ENCODE measurements around the gene GABRA4. TPM values are rescaled to one million over a fixed set of nuclear protein-coding genes. Genes with fewer than 3 reads are reported as not detected.

Gene GABRA4
- not detected for total RNA-seq
- long read RNA-seq = 0 reads

GRCh38 chr4:46993075-46994006 is at the start of gene GABRA4:
TSS of gene GABRA4 (minus strand) at chr4:46993581. CDS start at chr4:46993424, 157 bp downstream.
- no peak for DNase-seq (ENCODE audit: low spot score)

- no peak for DNase-seq (ENCODE audit: low spot score)
These were observed 47.4 kb upstream of the GABRA4 start for GRCh38 chr4:47040828-47041227.

GRCh38 chr4:47038263-47038662 is 44.9 kb upstream of the GABRA4 start:
- DNase-seq (ENCODE audit: low spot score) = no peak

- DNase-seq (ENCODE audit: low spot score) = no peak
These were observed 39.2 kb upstream of the GABRA4 start for GRCh38 chr4:47032405-47033106.

- no peak for DNase-seq (ENCODE audit: low spot score)
These were observed 38.5 kb upstream of the GABRA4 start for GRCh38 chr4:47031751-47032404.

DNA sequence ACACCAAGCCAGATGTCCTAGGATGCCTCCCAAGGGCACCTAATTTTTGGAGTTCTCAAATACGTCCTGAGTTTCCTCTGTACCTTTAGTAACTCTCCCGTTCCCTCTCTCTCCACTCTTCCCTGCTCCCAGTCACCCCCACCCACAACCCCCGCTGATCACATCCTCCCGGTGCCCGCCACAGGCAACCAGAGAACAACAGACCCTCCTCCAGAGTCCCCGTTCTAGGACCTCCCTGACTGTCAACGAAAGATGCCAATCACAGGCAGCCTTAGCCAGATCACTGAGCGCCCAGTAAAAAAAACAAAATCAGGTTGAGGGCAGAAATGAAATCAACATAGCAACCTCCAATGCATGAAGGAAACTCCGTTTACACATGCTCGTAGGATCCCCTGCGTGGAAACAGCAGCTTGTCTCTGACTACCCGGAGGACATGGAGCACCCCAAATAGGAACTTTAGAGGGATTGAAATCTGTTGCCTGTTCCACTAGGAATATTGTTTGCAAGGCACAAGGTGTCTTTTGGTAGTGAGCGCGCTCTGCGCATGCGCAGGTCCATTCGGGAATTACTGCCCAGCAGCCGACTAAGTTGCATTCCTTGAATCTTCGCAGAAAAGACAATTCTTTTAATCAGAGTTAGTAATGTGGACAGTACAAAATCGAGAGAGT is 37.8 kb upstream of the GABRA4 start, which contains the start of gene GABRB1:
Gene GABRB1, plus strand, starts transcription at position 557 of the 668 bp plus-strand sequence.
- DNase-seq (ENCODE audit: low spot score) = no peak

- DNase-seq (ENCODE audit: low spot score) = no peak
These were observed 24.1 kb upstream of the GABRA4 start for GRCh38 chr4:47017494-47017893.

GRCh38 chr4:47017081-47017480 is 23.7 kb upstream of the GABRA4 start:
- no peak for DNase-seq (ENCODE audit: low spot score)

DNA sequence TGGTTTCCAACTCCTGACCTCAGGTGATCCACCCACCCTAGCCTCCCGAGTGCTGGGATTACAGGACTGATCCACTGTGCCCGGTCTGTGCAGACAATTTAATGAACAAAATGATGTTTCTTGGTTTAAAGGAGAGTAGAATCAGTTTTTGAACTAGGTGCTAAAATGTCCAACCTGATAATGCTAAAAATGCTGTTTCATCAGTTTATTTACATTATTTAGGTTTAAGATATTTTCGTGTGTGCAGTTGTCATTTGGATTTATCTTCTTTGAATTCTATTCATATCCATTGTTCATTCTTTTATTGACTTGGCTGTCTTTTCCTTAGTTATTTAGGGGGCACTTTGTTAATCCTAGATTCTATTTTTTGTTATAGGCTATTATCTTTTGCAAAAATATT is 20.0 kb upstream of the GABRA4 start:
- no peak for DNase-seq (ENCODE audit: low spot score)

DNA sequence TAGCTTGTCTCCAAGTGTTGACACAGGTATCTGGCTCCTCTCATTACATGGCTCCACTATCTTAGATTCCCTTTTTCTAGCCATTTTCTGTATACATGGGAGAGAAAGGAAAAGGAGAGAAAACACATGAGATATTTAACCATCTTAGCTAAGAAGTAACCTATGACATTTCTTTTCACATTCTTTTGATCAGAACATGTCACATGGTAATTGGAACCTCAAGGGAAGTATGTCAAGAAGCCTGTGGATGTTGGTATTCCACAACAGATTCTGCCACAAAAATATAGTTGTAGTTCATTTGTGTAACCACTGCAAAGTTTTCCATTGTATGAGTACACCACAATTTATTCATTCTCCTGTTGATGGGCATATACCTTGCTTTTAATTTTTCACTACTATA is 19.3 kb upstream of the GABRA4 start:
- DNase-seq (ENCODE audit: low spot score) = no peak

GRCh38 chr4:47010912-47011446 is 17.6 kb upstream of the GABRA4 start:
- no peak for DNase-seq (ENCODE audit: low spot score)

GRCh38 chr4:47010347-47010911 is 17.0 kb upstream of the GABRA4 start:
- no peak for DNase-seq (ENCODE audit: low spot score)

DNA sequence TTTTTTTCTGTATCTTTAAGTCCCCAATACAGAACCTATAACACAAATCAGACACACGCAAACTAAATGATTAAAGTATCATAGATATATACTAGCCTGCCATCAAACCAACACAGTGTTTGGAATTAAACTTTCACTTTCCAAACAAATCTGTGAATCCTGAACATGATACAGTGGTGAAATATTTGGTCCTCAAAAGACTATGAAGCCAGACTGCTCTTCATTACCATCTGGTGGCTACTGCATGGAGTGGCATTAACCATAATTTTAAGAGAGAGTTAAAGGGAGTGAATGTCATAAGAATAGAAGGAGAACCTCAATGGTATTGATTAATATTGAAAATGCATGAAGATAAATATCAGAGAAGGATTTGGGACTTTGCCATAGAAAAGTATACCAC is 9.2 kb upstream of the GABRA4 start:
- DNase-seq (ENCODE audit: low spot score) = no peak

DNA sequence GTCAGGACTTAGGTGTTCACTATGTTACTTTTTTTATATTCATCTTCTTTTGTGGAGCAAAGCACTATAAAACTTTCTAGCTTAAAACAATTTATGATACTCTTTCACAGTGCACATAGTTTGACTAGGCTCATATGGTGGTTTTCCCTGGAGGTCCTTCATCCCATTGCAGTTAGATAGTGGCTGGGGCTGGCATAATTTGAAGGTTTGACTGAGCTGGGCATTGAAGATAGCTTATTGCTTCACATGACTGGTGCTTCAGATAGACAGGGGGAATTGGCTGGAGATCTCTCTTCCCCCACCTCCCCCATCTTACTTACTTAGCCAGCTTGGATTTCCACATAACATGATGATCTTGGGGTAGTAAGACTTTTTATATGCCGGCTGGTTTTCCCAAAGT is 7.0 kb upstream of the GABRA4 start:
- DNase-seq (ENCODE audit: low spot score) = no peak

DNA sequence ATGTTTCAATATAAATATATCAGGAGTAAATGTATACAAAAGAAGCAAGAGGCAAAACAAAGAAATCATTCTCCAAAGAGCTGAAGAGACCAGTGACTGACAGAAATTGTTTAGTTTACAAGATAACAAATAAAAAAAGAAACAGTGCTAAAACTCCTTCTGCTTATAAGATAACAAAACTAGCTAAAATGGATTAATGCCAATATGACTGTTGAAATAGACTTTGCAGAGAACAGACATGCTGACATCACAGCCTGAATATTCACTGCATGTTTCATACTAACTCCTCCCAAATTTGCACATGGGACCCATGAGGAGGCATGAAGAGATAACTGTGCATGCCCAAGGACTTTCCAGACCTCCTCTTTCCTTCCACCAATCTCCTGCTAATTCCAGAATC is 6.2 kb upstream of the GABRA4 start:
- no peak for DNase-seq (ENCODE audit: low spot score)

GRCh38 chr4:46994007-46994405 is 625 bp upstream of the GABRA4 start:
- DNase-seq (ENCODE audit: low spot score) = no peak

- no peak for DNase-seq (ENCODE audit: low spot score)
These were observed 1.0 kb downstream of the GABRA4 start for GRCh38 chr4:46992338-46992737.

DNA sequence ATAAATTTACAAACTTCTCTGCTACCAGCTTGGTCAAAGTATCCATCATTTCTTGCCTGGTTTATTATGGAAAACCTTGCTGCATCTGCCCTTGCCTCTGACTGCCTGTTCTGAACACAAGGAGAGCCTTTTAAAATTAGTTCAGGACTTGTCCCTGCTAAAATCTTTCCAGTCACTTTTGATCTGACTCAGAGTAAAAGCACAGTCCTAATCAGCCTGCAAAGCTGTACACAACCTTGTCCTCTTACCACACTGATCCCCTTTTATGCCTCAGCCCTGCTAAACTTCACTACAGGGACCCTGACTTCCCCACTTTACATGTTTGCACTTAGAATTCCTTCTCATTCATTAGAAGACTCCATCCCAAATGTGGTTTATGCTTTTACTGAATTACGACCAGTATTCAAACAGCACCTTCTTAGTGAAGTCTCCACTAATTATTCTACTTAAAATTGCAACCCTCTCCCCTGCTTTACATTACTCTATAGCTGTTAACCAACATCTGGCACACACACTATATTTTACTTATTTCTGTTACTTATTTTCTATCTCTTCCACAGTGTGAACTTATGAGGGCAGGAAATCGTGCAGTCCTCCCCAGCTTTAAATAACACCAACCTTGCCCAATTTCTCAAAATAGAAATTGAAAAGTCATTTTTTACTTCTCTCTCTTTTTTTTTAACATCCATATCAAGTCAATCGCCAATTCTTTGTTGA is 6.3 kb downstream of the GABRA4 start:
- no peak for DNase-seq (ENCODE audit: low spot score)

DNA sequence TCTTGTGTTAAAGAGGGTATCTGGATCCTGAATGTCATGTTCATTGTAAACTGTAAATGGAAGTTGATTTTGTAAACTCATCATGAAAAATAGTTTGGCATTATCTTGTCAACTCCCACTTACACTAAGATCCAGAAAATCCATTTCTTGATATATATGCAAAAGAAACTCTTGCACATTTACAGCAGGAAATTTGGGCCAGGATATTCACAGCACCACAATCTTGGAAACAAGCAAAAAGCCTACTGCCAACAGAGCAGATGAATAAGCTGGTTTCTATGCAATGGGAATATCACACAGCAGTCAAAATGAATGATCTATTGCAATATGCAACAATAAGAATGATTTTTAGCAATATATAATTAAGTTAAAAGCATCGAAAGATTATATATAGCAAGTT is 8.6 kb downstream of the GABRA4 start:
- no peak for DNase-seq (ENCODE audit: low spot score)

DNA sequence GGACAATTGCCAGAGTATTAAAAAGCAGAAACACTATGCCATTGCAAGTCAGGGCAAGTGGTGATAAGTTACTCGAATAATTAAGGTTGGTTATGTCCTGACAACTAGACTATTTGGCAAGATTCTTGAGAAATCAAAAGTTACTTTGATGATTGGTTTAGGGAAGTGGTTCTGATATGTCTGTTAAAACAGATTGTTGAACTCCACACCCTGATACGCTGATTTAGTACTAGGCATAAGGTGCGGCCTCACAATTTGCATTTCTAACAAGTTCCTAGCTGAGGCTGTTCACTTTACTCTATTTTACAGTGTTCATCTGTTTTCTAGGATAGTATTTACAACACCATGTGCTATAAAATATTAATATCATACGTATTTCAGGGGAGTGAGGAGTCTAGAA is 12.5 kb downstream of the GABRA4 start:
- no peak for DNase-seq (ENCODE audit: low spot score)

Measured in mesenteric fat pad (tissue), 1 donor.